Measurements from ENCODE around the gene EPM2AIP1. TPM values are rescaled to one million over a fixed set of nuclear protein-coding genes. Genes with fewer than 3 reads are reported as not detected.

EPM2AIP1 gene
- total and polyA plus RNA-seq, 9 of the 15 experiments (the other 6 are each of a cell fraction or from before 2014, with no cell fraction given), result 6.7 to 44.8 (median 25.2) TPM

DNA sequence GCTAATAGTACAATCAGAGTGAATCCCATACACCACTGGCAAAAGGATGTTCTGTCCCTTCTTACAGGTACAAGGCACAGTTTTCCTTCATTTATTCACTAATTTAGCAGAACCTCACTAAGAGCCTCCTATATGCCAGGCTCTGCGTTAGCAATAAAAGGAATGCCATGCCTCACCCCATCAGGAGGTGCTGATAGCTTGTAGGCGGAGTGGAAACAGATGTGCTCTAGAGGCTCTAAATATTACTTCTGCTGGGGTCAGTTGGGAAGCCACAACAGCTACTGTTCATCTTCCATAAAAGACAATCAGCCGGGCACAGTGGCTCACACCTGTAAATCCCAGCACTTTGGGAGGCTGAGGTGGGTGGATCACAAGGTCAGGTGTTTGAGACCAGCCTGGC lies 24.8 kb upstream of the EPM2AIP1 start:
- 97% methylated on average over 3 of the region's 3 CpGs for WGBS (ENCODE audit: insufficient coverage, low coverage, missing lambda C conversion rate)
- no peak overlapping the region for H3K4me3 ChIP-seq
- H3K4me1 ChIP-seq (replicated peaks in 1 of 2; ENCODE audit: control insufficient read depth in 2 of 2, insufficient read depth in 2 of 2, low read length in 2 of 2), result no peaks in the 10 kb centered on the region; a peak in 1 of 5 replicates
- no peak overlapping the region for H3K9ac ChIP-seq (ENCODE audit: insufficient read depth in 1 of 2, low read depth in 2 of 2, low read length in 2 of 2)
- intact Hi-C loops (cut with micrococcal nuclease) (no loop called here), in situ Hi-C loops (cut with MboI) (no loop called here)
- H3K27ac ChIP-seq (ENCODE audit: extremely low read depth, low read depth, low read length), result no peak overlapping the region
- DNase-seq (ENCODE audit: extremely low read depth in 1 of 4, low spot score in 3 of 4) (no peak), ATAC-seq (no peak), FAIRE-seq (no peak)
- H3K27me3 ChIP-seq (ENCODE audit: control insufficient read depth in 2 of 2, insufficient read depth in 2 of 2, low read length in 2 of 2), result no peaks in the 10 kb centered on the region
- H3K9me3 ChIP-seq (replicated peaks; ENCODE audit: control insufficient read depth, insufficient read depth, low read depth, low read length), result no peaks in the 10 kb centered on the region
- H2AFZ ChIP-seq (ENCODE audit: low read depth, low read length), result no peak overlapping the region
- no peaks in the 10 kb centered on the region for H4K20me1 ChIP-seq (replicated peaks; ENCODE audit: control insufficient read depth, insufficient read depth, low read length)
- no peak overlapping the region for H3K4me2 ChIP-seq (ENCODE audit: insufficient read depth, low read length)
- TF ChIP-seq, protein P1, sequence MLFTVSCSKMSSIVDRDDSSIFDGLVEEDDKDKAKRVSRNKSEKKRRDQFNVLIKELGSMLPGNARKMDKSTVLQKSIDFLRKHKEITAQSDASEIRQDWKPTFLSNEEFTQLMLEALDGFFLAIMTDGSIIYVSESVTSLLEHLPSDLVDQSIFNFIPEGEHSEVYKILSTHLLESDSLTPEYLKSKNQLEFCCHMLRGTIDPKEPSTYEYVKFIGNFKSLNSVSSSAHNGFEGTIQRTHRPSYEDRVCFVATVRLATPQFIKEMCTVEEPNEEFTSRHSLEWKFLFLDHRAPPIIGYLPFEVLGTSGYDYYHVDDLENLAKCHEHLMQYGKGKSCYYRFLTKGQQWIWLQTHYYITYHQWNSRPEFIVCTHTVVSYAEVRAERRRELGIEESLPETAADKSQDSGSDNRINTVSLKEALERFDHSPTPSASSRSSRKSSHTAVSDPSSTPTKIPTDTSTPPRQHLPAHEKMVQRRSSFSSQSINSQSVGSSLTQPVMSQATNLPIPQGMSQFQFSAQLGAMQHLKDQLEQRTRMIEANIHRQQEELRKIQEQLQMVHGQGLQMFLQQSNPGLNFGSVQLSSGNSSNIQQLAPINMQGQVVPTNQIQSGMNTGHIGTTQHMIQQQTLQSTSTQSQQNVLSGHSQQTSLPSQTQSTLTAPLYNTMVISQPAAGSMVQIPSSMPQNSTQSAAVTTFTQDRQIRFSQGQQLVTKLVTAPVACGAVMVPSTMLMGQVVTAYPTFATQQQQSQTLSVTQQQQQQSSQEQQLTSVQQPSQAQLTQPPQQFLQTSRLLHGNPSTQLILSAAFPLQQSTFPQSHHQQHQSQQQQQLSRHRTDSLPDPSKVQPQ (CRISPR knock-in tag; IDR thresholded peaks at IDR 0.05; ENCODE audit: borderline replicate concordance), result no peak
- TF ChIP-seq ZNF165 (CRISPR knock-in tag; IDR thresholded peaks at IDR 0.05; ENCODE audit: borderline replicate concordance) (no peak), HDAC8 (tag; IDR thresholded peaks at IDR 0.05) (no peak), ZFP1 (CRISPR knock-in tag; IDR thresholded peaks at IDR 0.05) (no peak), CHCHD3 (CRISPR knock-in tag; IDR thresholded peaks at IDR 0.05) (no peak), DMBX1 (CRISPR knock-in tag; IDR thresholded peaks at IDR 0.05; ENCODE audit: borderline replicate concordance) (no peak), SRSF9 (IDR thresholded peaks at IDR 0.05; ENCODE audit: borderline replicate concordance, low read depth, low read length) (no peak), DDX20 (tag; IDR thresholded peaks at IDR 0.05; ENCODE audit: low read depth) (no peak), FOXP1 (CRISPR knock-in tag; IDR thresholded peaks at IDR 0.05) (no peak), POLR2H (tag; IDR thresholded peaks at IDR 0.05; ENCODE audit: low read depth) (no peak)
- TF ChIP-seq, protein P2, sequence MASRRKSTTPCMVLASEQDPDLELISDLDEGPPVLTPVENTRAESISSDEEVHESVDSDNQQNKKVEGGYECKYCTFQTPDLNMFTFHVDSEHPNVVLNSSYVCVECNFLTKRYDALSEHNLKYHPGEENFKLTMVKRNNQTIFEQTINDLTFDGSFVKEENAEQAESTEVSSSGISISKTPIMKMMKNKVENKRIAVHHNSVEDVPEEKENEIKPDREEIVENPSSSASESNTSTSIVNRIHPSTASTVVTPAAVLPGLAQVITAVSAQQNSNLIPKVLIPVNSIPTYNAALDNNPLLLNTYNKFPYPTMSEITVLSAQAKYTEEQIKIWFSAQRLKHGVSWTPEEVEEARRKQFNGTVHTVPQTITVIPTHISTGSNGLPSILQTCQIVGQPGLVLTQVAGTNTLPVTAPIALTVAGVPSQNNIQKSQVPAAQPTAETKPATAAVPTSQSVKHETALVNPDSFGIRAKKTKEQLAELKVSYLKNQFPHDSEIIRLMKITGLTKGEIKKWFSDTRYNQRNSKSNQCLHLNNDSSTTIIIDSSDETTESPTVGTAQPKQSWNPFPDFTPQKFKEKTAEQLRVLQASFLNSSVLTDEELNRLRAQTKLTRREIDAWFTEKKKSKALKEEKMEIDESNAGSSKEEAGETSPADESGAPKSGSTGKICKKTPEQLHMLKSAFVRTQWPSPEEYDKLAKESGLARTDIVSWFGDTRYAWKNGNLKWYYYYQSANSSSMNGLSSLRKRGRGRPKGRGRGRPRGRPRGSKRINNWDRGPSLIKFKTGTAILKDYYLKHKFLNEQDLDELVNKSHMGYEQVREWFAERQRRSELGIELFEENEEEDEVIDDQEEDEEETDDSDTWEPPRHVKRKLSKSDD (conservative IDR thresholded peaks at IDR 0.05; ENCODE audit: low read length), result no peak
- TF ChIP-seq, protein P3, sequence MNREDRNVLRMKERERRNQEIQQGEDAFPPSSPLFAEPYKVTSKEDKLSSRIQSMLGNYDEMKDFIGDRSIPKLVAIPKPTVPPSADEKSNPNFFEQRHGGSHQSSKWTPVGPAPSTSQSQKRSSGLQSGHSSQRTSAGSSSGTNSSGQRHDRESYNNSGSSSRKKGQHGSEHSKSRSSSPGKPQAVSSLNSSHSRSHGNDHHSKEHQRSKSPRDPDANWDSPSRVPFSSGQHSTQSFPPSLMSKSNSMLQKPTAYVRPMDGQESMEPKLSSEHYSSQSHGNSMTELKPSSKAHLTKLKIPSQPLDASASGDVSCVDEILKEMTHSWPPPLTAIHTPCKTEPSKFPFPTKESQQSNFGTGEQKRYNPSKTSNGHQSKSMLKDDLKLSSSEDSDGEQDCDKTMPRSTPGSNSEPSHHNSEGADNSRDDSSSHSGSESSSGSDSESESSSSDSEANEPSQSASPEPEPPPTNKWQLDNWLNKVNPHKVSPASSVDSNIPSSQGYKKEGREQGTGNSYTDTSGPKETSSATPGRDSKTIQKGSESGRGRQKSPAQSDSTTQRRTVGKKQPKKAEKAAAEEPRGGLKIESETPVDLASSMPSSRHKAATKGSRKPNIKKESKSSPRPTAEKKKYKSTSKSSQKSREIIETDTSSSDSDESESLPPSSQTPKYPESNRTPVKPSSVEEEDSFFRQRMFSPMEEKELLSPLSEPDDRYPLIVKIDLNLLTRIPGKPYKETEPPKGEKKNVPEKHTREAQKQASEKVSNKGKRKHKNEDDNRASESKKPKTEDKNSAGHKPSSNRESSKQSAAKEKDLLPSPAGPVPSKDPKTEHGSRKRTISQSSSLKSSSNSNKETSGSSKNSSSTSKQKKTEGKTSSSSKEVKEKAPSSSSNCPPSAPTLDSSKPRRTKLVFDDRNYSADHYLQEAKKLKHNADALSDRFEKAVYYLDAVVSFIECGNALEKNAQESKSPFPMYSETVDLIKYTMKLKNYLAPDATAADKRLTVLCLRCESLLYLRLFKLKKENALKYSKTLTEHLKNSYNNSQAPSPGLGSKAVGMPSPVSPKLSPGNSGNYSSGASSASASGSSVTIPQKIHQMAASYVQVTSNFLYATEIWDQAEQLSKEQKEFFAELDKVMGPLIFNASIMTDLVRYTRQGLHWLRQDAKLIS (CRISPR knock-in tag; IDR thresholded peaks at IDR 0.05), result no peak
- ChIA-PET CTCF (ENCODE audit: low intra/inter-chr PET ratio) (no interaction called here), POLR2A (interaction anchor here (0.5 to 1.4 kb wide), 2 partner anchors 12 to 13 kb away, joined by 3 read pairs; no protein-coding TSS in a partner anchor)
- no TSS peak for BruUV-seq (replicated peaks)
- peaks cover 89% of the 10 kb centered on the region for H3K36me3 ChIP-seq (ENCODE audit: control insufficient read depth, insufficient read depth, low read length)
- H3K9me1 ChIP-seq (ENCODE audit: control insufficient read depth, insufficient read depth, low read length), result no peaks in the 10 kb centered on the region
- H3K79me2 ChIP-seq (ENCODE audit: control insufficient read depth, insufficient read depth, low read length), result no peaks in the 10 kb centered on the region
